IPS-20b (cell line): ENCODE results near the gene TBC1D19.
"Not testable (repeated sequence)": the region's sequence is repeated elsewhere in the genome, so short reads cannot be mapped to it uniquely, and the experiment has no call there.

Experiments used
- H3K27ac ChIP-seq: one replicate; pipeline ENCODE4 v1.5.1; 2013; ENCODE audit warnings: low read length
- H3K27me3 ChIP-seq: 2 replicates; pipeline ENCODE4 v1.6.1; 2013; ENCODE audit warnings: mild to moderate bottlenecking, low read length, inconsistent platforms; ENCODE audit not compliant: insufficient read depth
- H3K36me3 ChIP-seq: 2 replicates; pipeline ENCODE4 v1.6.1; 2013; ENCODE audit warnings: low read depth, mild to moderate bottlenecking, inconsistent platforms, low read length, moderate library complexity; ENCODE audit not compliant: insufficient read depth
- H3K4me1 ChIP-seq: 2 replicates; pipeline ENCODE4 v1.6.1; 2013; ENCODE audit warnings: mild to moderate bottlenecking, control low read depth, inconsistent platforms, low read length, moderate library complexity; ENCODE audit not compliant: insufficient read depth
- H3K4me3 ChIP-seq: 2 replicates; pipeline ENCODE4 v1.5.1; 2013; ENCODE audit warnings: mild to moderate bottlenecking, low read length, inconsistent platforms
- H3K9ac ChIP-seq: 2 replicates; pipeline ENCODE4 v1.6.1; 2013; ENCODE audit warnings: low read depth, mild to moderate bottlenecking, inconsistent platforms, low read length, moderate library complexity
- H3K9me3 ChIP-seq: 2 replicates; pipeline ENCODE4 v1.6.1; 2013; ENCODE audit warnings: mild to moderate bottlenecking, low read depth, low read length, inconsistent platforms; ENCODE audit not compliant: insufficient read depth

The TBC1D19 gene

DNA sequence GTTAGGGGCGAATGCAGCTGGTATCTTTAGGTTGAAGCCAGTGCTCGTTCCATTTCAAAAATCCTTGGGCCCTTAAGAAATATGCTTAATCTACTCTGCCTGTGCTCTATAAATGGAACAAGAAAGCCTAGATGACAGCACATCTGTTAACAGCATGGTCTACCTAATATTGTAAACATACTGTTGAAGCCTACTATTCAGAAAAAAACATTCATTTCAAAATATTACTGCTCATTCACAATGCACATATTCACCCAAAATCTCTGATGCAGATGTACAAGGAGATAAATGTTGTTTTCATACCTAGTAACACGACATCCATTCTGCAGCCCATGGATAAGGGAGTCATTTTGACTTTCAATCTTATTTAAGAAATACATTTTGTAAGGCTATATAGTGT is 106.6 kb downstream of the TBC1D19 start:
- no peaks in the 10 kb centered on the region for H3K4me1 ChIP-seq
- peaks cover 15% of the 10 kb centered on the region for H3K9me3 ChIP-seq
- H3K27me3 ChIP-seq = no peaks in the 10 kb centered on the region
- H3K4me3 ChIP-seq = no peak overlapping the region
- H3K36me3 ChIP-seq = no peaks in the 10 kb centered on the region
- no peak overlapping the region for H3K27ac ChIP-seq
- no peak overlapping the region for H3K9ac ChIP-seq

DNA sequence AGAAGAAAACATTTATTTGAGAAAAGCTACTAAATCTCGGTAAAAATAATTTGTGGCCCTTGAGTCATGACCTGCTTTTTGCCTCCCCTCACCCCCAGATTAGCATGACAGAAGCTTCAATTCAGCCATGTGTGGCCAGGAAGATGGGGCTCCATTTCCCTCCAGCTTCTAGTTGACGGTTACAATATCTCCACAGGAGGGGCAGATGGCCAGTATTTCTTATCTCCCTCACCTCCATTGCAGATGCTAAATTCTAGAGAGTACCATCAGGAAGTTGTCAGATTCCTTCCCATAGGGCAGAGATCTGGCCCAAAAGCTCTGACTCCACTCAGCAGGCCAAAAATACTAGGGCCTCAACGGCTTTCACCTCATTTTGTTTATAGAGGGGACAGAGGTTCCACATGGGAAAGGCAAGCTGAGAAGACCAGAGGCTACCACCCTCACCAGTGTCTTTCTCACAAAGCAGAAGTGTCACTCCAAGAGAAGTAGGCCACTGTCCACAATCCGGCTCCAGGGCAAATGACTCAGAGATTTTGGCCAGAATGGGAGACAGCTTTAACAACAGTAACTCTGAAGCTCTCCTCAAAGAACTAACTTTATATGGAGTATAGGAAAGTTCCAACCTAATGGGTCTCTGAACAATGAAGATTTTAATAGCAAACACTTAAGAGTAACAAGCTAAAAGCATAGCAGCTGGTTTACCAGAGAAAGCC is 108.3 kb downstream of the TBC1D19 start:
- Histone ChIP-seq H3K36me3 (no peaks in the 10 kb centered on the region), H3K9ac (no peak overlapping the region), H3K27me3 (no peaks in the 10 kb centered on the region), H3K27ac (no peak overlapping the region), H3K9me3 (peaks cover 15% of the 10 kb centered on the region), H3K4me3 (no peak overlapping the region), H3K4me1 (no peaks in the 10 kb centered on the region)

DNA sequence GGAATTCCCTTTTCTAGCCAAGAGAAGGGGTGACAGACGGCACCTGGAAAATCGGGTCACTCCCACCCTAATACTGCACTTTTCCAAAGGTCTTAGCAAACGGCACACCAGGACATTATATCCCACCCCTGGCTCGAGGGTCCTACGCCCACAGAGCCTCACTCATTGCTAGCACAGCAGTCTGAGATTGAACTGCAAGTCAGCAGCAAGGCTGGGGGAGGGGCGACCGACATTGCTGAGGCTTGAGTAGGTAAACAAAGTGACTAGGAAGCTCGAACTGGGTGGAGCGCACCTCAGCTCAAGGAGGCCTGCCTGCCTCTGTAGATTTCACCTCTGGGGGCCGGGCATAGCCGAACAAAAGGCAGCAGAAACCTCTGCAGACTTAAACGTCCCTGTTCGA is 110.2 kb downstream of the TBC1D19 start:
- not testable (repeated sequence) for H3K9ac ChIP-seq, H3K36me3 ChIP-seq, H3K27ac ChIP-seq, H3K4me3 ChIP-seq, H3K4me1 ChIP-seq, H3K27me3 ChIP-seq
- peaks cover 15% of the 10 kb centered on the region for H3K9me3 ChIP-seq

DNA sequence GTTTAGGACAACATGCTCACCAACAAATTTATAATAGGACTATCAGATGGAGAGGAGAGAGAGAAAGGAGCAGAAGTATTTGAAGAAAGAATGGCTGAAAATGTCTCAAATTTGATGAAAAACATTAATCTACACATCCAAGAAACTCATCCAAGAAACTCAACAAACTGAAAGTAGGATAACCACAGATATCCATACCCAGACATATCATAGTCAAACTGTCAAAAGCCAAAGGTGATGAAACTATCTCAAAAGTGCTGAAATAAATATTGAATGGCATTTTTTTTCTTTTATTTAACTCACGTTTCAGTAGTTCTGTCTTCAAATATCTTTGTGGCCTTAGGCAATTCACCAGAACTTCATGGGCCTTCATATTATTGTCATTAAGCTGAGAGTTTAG is 116.2 kb downstream of the TBC1D19 start:
- Histone ChIP-seq H3K27me3 (no peaks in the 10 kb centered on the region), H3K27ac (no peak overlapping the region), H3K9ac (no peak overlapping the region), H3K4me3 (no peak overlapping the region), H3K36me3 (no peaks in the 10 kb centered on the region), H3K9me3 (no peaks in the 10 kb centered on the region), H3K4me1 (no peaks in the 10 kb centered on the region)

DNA sequence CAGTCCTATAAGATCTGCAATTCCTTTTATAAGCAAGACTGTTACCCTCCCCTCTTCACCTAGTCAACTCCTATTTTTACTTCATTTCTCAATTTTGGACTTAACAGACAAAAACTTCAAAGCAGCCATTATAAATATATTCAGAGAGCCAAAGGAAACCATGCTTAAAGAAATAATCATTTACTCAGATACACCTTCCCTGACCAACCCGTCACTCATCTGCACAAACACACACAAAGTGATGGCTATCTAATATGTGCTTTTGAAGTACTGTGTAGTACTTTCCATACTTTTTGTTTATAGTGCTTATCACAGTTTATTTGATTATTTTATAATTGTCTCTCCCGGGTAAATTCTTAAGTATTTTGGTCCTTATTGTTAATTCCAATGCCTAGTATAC is 117.2 kb downstream of the TBC1D19 start:
- Histone ChIP-seq H3K27me3 (no peaks in the 10 kb centered on the region), H3K27ac (no peak overlapping the region), H3K4me3 (no peak overlapping the region), H3K9ac (no peak overlapping the region), H3K4me1 (no peaks in the 10 kb centered on the region), H3K9me3 (no peaks in the 10 kb centered on the region), H3K36me3 (no peaks in the 10 kb centered on the region)

DNA sequence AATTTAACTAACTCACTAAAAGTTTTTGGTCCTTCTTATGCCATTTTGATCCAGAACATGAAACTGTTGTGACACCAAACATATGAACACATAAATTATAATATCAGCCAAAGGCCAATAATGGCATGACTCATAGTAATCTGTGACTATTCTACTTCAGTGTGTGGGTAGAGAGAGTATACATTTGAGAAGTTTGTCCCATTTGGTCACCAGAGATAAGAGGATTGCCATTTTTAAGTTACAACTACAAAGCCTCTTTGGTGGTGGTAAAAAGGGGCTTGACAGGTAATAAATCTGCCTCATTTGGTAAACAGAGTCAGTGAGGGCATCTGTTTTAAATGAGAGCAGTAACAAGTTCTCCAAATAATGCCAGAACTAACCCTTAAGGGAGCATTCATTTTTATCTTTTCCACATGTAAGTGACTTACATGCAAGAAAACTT is 117.9 kb downstream of the TBC1D19 start:
- Histone ChIP-seq H3K36me3 (no peaks in the 10 kb centered on the region), H3K4me3 (no peak overlapping the region), H3K9ac (no peak overlapping the region), H3K27ac (no peak overlapping the region), H3K4me1 (no peaks in the 10 kb centered on the region), H3K27me3 (no peaks in the 10 kb centered on the region), H3K9me3 (no peaks in the 10 kb centered on the region)

DNA sequence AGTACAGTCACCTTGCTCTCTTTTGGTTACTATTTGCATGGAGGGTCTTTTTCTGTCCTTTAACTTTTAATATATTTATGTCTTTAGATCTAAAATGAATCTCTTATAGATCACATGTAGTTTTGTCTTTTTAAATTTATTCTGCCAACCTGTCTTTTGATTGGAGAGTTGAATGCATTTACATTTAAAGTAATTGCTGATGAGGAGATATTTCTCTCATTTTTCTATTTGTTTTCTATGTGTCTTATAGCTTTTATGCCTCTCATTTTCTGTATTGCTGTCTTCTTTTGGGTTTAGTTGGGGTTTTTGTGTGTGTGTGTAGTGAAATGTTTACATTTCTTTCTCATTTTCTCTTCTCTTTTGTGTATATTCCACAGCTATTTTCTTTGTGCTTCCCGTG is 123.5 kb downstream of the TBC1D19 start:
- Histone ChIP-seq H3K9ac (no peak overlapping the region), H3K36me3 (no peaks in the 10 kb centered on the region), H3K9me3 (no peaks in the 10 kb centered on the region), H3K27me3 (no peaks in the 10 kb centered on the region), H3K4me3 (no peak overlapping the region), H3K27ac (no peak overlapping the region), H3K4me1 (no peaks in the 10 kb centered on the region)

DNA sequence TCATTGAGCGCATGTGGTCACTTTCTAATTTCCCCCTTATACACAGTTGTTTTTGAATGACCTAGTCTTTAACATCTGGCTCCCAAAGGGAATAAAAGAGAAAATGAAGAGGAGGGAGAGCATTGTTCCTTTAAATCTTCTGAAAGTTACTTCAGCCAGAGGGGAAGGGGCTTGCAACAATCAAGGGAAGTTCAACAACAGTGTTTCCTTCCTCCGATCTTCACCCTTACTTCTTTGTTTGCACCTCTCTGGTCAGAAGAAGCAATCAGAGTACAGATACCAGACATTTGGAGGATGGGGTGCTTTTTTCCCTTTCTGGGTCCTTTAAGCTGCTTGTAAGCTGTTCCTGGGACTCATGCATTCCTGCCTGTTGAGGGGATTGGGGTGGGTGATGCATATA is 125.4 kb downstream of the TBC1D19 start:
- H3K27ac ChIP-seq = no peak overlapping the region
- no peaks in the 10 kb centered on the region for H3K36me3 ChIP-seq
- H3K4me1 ChIP-seq = no peaks in the 10 kb centered on the region
- H3K9me3 ChIP-seq = no peaks in the 10 kb centered on the region
- no peaks in the 10 kb centered on the region for H3K27me3 ChIP-seq
- H3K9ac ChIP-seq = no peak overlapping the region
- H3K4me3 ChIP-seq = no peak overlapping the region

DNA sequence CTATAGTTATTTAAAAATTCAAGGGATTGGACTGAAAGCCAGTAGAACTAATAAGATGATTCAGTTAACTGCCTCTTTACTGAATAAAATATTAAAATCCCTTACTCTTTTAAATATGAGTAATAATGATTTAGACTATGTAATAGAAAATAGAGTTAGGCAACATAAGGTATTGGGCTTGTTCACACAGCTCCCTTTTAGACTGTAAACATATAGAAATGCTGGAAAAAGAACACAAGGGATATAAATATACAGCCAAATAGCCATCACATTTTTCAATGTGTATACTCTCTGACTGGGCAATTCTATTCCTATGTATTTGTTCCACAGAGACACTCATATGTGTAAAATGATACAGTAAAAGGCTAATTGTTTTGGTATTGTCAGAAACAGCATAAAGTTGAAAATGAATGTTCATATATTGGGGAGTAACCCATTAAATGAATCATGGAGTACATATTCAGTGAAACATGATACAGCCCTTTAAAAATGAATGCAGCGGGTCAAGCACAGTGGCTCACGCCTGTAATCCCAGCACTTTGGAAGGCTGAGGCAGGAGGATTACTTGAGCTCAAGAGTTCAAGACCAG is 129.8 kb downstream of the TBC1D19 start:
- H3K9me3 ChIP-seq = no peaks in the 10 kb centered on the region
- H3K4me3 ChIP-seq = no peak overlapping the region
- no peak overlapping the region for H3K9ac ChIP-seq
- H3K36me3 ChIP-seq = no peaks in the 10 kb centered on the region
- no peaks in the 10 kb centered on the region for H3K27me3 ChIP-seq
- no peak overlapping the region for H3K27ac ChIP-seq
- no peaks in the 10 kb centered on the region for H3K4me1 ChIP-seq

DNA sequence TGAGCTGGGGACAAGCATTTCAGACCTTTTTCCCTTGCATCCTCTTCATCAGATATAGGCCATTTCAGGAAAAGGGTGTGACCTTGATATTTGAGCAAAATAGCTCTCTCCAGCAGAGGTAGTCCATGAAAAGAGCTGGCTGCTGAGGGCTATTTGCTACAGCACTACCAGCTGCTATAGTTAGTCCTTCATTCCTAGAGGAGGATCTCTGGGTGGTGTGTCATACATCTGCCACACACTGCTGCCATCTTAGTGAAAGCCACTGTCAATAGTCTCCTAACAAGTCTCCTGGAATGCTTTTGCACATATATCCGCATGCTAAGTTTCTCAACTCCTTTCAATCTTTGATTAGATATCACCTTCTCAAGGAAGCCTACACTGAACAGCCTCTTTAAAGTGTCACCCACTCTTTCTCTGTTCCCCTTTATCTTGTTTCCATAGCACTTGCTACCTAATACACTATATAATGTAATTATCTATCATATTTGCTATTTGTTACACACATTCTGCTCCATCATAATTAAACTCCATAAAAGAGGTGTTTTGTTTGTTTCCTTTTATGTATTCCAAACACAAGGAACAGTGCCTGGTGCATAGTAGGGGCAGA is 131.9 kb downstream of the TBC1D19 start:
- H3K27ac ChIP-seq = no peak overlapping the region
- H3K4me3 ChIP-seq = no peak overlapping the region
- no peaks in the 10 kb centered on the region for H3K36me3 ChIP-seq
- no peaks in the 10 kb centered on the region for H3K4me1 ChIP-seq
- H3K9ac ChIP-seq = no peak overlapping the region
- no peaks in the 10 kb centered on the region for H3K27me3 ChIP-seq
- H3K9me3 ChIP-seq = no peaks in the 10 kb centered on the region

DNA sequence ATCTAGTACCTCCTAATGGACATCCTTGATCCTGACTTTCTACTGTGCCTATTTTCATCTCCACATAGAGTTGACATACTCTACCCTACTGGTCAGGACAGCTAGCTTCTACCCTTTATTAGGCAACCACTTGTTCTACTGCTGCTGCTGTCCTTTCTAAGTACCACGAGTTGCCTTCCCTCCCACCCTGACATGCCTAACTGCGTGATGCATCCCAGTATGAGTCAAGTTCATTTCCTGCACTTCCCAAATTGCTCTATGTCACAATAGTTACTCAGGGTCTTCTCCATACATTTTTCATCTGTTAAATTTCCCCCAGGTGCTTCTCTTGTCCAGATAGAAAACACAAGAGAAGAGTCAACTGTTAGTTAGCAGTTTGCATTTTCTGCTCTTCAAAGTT is 133.4 kb downstream of the TBC1D19 start:
- Histone ChIP-seq H3K4me1 (no peaks in the 10 kb centered on the region), H3K9me3 (no peaks in the 10 kb centered on the region), H3K9ac (no peak overlapping the region), H3K27me3 (no peaks in the 10 kb centered on the region), H3K36me3 (no peaks in the 10 kb centered on the region), H3K27ac (no peak overlapping the region), H3K4me3 (no peak overlapping the region)

DNA sequence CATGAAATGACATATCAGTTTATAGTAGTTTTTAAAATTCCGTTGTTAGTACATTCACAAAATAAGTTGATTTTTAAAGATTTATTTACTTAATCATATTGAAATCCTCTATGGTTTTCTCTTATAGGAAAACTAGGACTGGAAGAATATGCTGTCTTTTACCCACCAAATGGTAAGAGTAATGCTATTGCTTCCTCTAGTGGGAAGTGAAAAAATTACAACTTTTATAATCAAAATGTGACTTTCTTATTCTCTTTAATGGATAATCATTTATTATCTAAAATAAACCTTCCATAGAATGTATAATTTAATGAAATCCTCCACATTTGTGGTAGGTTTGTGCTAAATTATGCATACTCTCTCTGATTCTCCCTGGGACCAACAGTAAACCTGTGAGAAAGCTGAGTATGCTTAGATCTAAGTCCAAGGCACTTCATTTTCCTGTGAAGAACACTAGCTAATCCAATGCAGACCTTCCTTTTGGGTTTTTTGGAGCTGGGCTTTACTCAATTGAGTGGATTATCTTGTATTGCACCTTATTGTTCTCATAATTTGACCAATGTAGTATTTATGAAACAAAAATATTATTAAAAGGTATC is 136.2 kb downstream of the TBC1D19 start:
- Histone ChIP-seq H3K4me3 (no peak overlapping the region), H3K9me3 (no peaks in the 10 kb centered on the region), H3K27ac (no peak overlapping the region), H3K9ac (no peak overlapping the region), H3K36me3 (no peaks in the 10 kb centered on the region), H3K4me1 (no peaks in the 10 kb centered on the region), H3K27me3 (no peaks in the 10 kb centered on the region)
